GM19025 (cell line): ENCODE data around the gene OR6S1.

Experiments used
- ATAC-seq: cut with Tn5 transposase; IDR thresholded peaks from one replicate; pipeline ENCODE4 v1.9.1; 2021; ENCODE audit warnings: mild to moderate bottlenecking, low read depth, moderate library complexity; ENCODE audit not compliant: unreplicated experiment

OR6S1 gene

GRCh38 chr14:20641591-20641990, at the start of gene OR6S1:
TSS of gene OR6S1 (minus strand) at chr14:20641691. CDS start at chr14:20641691, 0 bp downstream.
- no peak for ATAC-seq

GRCh38 chr14:20690848-20691640, 49.6 kb upstream of the OR6S1 start:
- peak; percentile 58 for ATAC-seq

GRCh38 chr14:20688167-20688839, 46.8 kb upstream of the OR6S1 start, which contains the start of gene ANG:
TSS of gene ANG (plus strand) at chr14:20688764. CDS start at chr14:20693565, 4,801 bp downstream.
- no peak for ATAC-seq

GRCh38 chr14:20687362-20688166, 46.1 kb upstream of the OR6S1 start:
- ATAC-seq: no peak

GRCh38 chr14:20686386-20687143, 45.1 kb upstream of the OR6S1 start:
- no peak for ATAC-seq

GRCh38 chr14:20684662-20685456, 43.4 kb upstream of the OR6S1 start:
- ATAC-seq: no peak

- peak; percentile 22 for ATAC-seq
Observed at GRCh38 chr14:20683891-20684661, 42.6 kb upstream of the OR6S1 start, which contains the start of gene RNASE4. TSS of gene RNASE4 (plus strand) at chr14:20684560. CDS start at chr14:20699372, 14,812 bp downstream.

GRCh38 chr14:20683125-20683890, 41.8 kb upstream of the OR6S1 start:
- peak; percentile 19 for ATAC-seq

- ATAC-seq: peak; percentile 42
Observed at GRCh38 chr14:20682435-20683124, 41.1 kb upstream of the OR6S1 start.

GRCh38 chr14:20682127-20682434, 40.6 kb upstream of the OR6S1 start:
- ATAC-seq: no peak

GRCh38 chr14:20681348-20682126, 40.0 kb upstream of the OR6S1 start:
- ATAC-seq: no peak

GRCh38 chr14:20680843-20681347, 39.4 kb upstream of the OR6S1 start:
- no peak for ATAC-seq

GRCh38 chr14:20680363-20680762, 38.9 kb upstream of the OR6S1 start:
- ATAC-seq: no peak

- ATAC-seq: no peak
Observed at GRCh38 chr14:20679907-20680306, 38.4 kb upstream of the OR6S1 start.

- ATAC-seq: no peak
Observed at GRCh38 chr14:20676072-20676471, 34.6 kb upstream of the OR6S1 start.

GRCh38 chr14:20675669-20676068, 34.2 kb upstream of the OR6S1 start:
- peak; percentile 55 for ATAC-seq
